Measurements from ENCODE around the gene ADARB2. TPM values are rescaled to one million over a fixed set of nuclear protein-coding genes. Genes with fewer than 3 reads are reported as not detected.

Gene ADARB2
- total and polyA plus RNA-seq, 4 donors: 0.55 to 0.70 (median 0.59) TPM; not detected in 1

GRCh38 chr10:1762076-1762475 lies 24.8 kb upstream of the ADARB2 start:
- H3K4me3 ChIP-seq (ENCODE audit: low read depth in 1 of 3, low read length in 3 of 3): no peak overlapping the region
- no peaks in the 10 kb centered on the region for H3K4me1 ChIP-seq (ENCODE audit: control insufficient read depth in 4 of 4, insufficient read depth in 4 of 4, low read length in 3 of 4)
- H3K27me3 ChIP-seq (ENCODE audit: control insufficient read depth in 4 of 4, insufficient read depth in 4 of 4, low read length in 3 of 4): no peaks in the 10 kb centered on the region
- H3K27ac ChIP-seq (ENCODE audit: low read depth in 1 of 2, low read length in 2 of 2): no peak overlapping the region
- 63% methylated on average over 8 of the region's 8 CpGs for WGBS
- H3K36me3 ChIP-seq (ENCODE audit: control insufficient read depth in 4 of 4, insufficient read depth in 3 of 4, low read depth in 1 of 4, low read length in 3 of 4): no peaks in the 10 kb centered on the region
- no peak for TF ChIP-seq TAF1 (conservative IDR thresholded peaks at IDR 0.05)
- TF ChIP-seq RXRA (IDR thresholded peaks at IDR 0.05): no peak
- TF ChIP-seq, protein P1, sequence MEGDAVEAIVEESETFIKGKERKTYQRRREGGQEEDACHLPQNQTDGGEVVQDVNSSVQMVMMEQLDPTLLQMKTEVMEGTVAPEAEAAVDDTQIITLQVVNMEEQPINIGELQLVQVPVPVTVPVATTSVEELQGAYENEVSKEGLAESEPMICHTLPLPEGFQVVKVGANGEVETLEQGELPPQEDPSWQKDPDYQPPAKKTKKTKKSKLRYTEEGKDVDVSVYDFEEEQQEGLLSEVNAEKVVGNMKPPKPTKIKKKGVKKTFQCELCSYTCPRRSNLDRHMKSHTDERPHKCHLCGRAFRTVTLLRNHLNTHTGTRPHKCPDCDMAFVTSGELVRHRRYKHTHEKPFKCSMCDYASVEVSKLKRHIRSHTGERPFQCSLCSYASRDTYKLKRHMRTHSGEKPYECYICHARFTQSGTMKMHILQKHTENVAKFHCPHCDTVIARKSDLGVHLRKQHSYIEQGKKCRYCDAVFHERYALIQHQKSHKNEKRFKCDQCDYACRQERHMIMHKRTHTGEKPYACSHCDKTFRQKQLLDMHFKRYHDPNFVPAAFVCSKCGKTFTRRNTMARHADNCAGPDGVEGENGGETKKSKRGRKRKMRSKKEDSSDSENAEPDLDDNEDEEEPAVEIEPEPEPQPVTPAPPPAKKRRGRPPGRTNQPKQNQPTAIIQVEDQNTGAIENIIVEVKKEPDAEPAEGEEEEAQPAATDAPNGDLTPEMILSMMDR (IDR thresholded peaks at IDR 0.05; ENCODE audit: low read depth, low read length, missing input control): no peak
- TF ChIP-seq SP1 (IDR thresholded peaks at IDR 0.05): no peak
- no peak for TF ChIP-seq FOXA1 (IDR thresholded peaks at IDR 0.05)
- no peak for TF ChIP-seq JUND (IDR thresholded peaks at IDR 0.05)
- no peak for TF ChIP-seq ATF3 (IDR thresholded peaks at IDR 0.05)
- no peak for TF ChIP-seq EGR1 (IDR thresholded peaks at IDR 0.05; ENCODE audit: low read depth in 2 of 2)
- TF ChIP-seq GABPA (IDR thresholded peaks at IDR 0.05 in 1 of 2, conservative IDR thresholded peaks at IDR 0.05 in 1 of 2): no peak
- TF ChIP-seq YY1 (IDR thresholded peaks at IDR 0.05): no peak
- TF ChIP-seq REST (IDR thresholded peaks at IDR 0.05): no peak
- no peak for TF ChIP-seq HNF4G (IDR thresholded peaks at IDR 0.05)
- DNase-seq (ENCODE audit: low spot score): no peak
- H3K9me3 ChIP-seq (ENCODE audit: control insufficient read depth in 4 of 4, low read length in 3 of 4): peaks cover 0 to 10% (median 6%) of the 10 kb centered on the region in 4 donors
- no peak overlapping the region for H3K9ac ChIP-seq (ENCODE audit: low read depth in 1 of 2, low read length in 2 of 2)

- Histone ChIP-seq H3K9ac (ENCODE audit: low read depth in 1 of 2, low read length in 2 of 2) (no peak overlapping the region), H3K27me3 (ENCODE audit: control insufficient read depth in 4 of 4, insufficient read depth in 4 of 4, low read length in 3 of 4) (no peaks in the 10 kb centered on the region), H3K4me3 (ENCODE audit: low read depth in 1 of 3, low read length in 3 of 3) (no peak overlapping the region), H3K4me1 (ENCODE audit: control insufficient read depth in 4 of 4, insufficient read depth in 4 of 4, low read length in 3 of 4) (no peaks in the 10 kb centered on the region), H3K9me3 (ENCODE audit: control insufficient read depth in 4 of 4, low read length in 3 of 4) (peaks cover 2 to 14% (median 9%) of the 10 kb centered on the region in 4 donors), H3K27ac (ENCODE audit: low read depth in 1 of 2, low read length in 2 of 2) (no peak overlapping the region), H3K36me3 (ENCODE audit: control insufficient read depth in 4 of 4, insufficient read depth in 3 of 4, low read depth in 1 of 4, low read length in 3 of 4) (no peaks in the 10 kb centered on the region)
- WGBS: 61% methylated on average over 19 of the region's 19 CpGs
- no peak for TF ChIP-seq EGR1 (IDR thresholded peaks at IDR 0.05; ENCODE audit: low read depth in 2 of 2)
- no peak for DNase-seq (ENCODE audit: low spot score)
Measured at GRCh38 chr10:1754506-1755153, 17.3 kb upstream of the ADARB2 start.

- no peak for DNase-seq (ENCODE audit: low spot score)
- TF ChIP-seq GABPA (IDR thresholded peaks at IDR 0.05 in 1 of 2, conservative IDR thresholded peaks at IDR 0.05 in 1 of 2) (no peak), HNF4A (conservative IDR thresholded peaks at IDR 0.05) (no peak), NR2F2 (IDR thresholded peaks at IDR 0.05) (no peak), HNF4G (IDR thresholded peaks at IDR 0.05) (no peak), FOXA1 (IDR thresholded peaks at IDR 0.05) (no peak), RXRA (IDR thresholded peaks at IDR 0.05) (no peak)
- TF ChIP-seq, protein P2, sequence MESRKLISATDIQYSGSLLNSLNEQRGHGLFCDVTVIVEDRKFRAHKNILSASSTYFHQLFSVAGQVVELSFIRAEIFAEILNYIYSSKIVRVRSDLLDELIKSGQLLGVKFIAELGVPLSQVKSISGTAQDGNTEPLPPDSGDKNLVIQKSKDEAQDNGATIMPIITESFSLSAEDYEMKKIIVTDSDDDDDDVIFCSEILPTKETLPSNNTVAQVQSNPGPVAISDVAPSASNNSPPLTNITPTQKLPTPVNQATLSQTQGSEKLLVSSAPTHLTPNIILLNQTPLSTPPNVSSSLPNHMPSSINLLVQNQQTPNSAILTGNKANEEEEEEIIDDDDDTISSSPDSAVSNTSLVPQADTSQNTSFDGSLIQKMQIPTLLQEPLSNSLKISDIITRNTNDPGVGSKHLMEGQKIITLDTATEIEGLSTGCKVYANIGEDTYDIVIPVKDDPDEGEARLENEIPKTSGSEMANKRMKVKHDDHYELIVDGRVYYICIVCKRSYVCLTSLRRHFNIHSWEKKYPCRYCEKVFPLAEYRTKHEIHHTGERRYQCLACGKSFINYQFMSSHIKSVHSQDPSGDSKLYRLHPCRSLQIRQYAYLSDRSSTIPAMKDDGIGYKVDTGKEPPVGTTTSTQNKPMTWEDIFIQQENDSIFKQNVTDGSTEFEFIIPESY (IDR thresholded peaks at IDR 0.05): no peak
- TF ChIP-seq, protein P3, sequence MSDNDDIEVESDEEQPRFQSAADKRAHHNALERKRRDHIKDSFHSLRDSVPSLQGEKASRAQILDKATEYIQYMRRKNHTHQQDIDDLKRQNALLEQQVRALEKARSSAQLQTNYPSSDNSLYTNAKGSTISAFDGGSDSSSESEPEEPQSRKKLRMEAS (IDR thresholded peaks at IDR 0.05): no peak
- peaks cover 3 to 13% (median 5%) of the 10 kb centered on the region in 4 donors for H3K9me3 ChIP-seq (ENCODE audit: control insufficient read depth in 4 of 4, low read length in 3 of 4)
Measured at GRCh38 chr10:1752153-1752552, 14.8 kb upstream of the ADARB2 start.

More at GRCh38 chr10:1752153-1752552, 14.8 kb upstream of the ADARB2 start:
- no peaks in the 10 kb centered on the region for H3K27me3 ChIP-seq (ENCODE audit: control insufficient read depth in 4 of 4, insufficient read depth in 4 of 4, low read length in 3 of 4)
- no peaks in the 10 kb centered on the region for H3K4me1 ChIP-seq (ENCODE audit: control insufficient read depth in 4 of 4, insufficient read depth in 4 of 4, low read length in 3 of 4)
- H3K36me3 ChIP-seq (ENCODE audit: control insufficient read depth in 4 of 4, insufficient read depth in 3 of 4, low read depth in 1 of 4, low read length in 3 of 4): no peaks in the 10 kb centered on the region
- H3K27ac ChIP-seq (ENCODE audit: low read depth in 1 of 2, low read length in 2 of 2): no peak overlapping the region
- H3K9ac ChIP-seq (ENCODE audit: low read depth in 1 of 2, low read length in 2 of 2): no peak overlapping the region
- no peak overlapping the region for H3K4me3 ChIP-seq (ENCODE audit: low read depth in 1 of 3, low read length in 3 of 3)
